GM12878 (cell line): Measurements from ENCODE around the gene TXLNA. TPM values are rescaled to one million over a fixed set of nuclear protein-coding genes. Genes with fewer than 3 reads are reported as not detected.

ENCODE experiments used
- ATF7 ChIP-seq: fragments of 450-650 bp; IDR thresholded peaks from 2 replicates; pipeline ENCODE4 v1.6.1; 2016; ENCODE audit warnings: low read depth, mild to moderate bottlenecking
- CREB1 ChIP-seq: IDR thresholded peaks from 2 replicates; pipeline ENCODE4 v1.6.1; 2012; ENCODE audit warnings: low read depth, mild to moderate bottlenecking, inconsistent platforms
- EGR1 ChIP-seq, 2 experiments: IDR thresholded peaks; 1 replicate in 1 of 2; 2 replicates in 1 of 2; pipeline ENCODE4 v1.6.1; 2011 to 2012; ENCODE audit warnings: low read depth in 2 of 2, low read length in 2 of 2, borderline replicate concordance in 1 of 2, mild to moderate bottlenecking in 1 of 2, moderate library complexity in 1 of 2
- ESRRA ChIP-seq: IDR thresholded peaks from 2 replicates; pipeline ENCODE4 v1.6.1; 2012; ENCODE audit warnings: mild to moderate bottlenecking, low read length, improper control_type of control experiment
- HCFC1 ChIP-seq: fragments of 150-350 bp; IDR thresholded peaks from 2 replicates; pipeline ENCODE4 v1.6.1; 2014; ENCODE audit warnings: low read length
- MEF2A ChIP-seq: IDR thresholded peaks from 2 replicates; pipeline ENCODE4 v1.6.1; 2011; ENCODE audit warnings: low read depth, mild to moderate bottlenecking, low read length, moderate library complexity; ENCODE audit not compliant: insufficient read depth
- MTA2 ChIP-seq: fragments of 450-650 bp; IDR thresholded peaks from 2 replicates; pipeline ENCODE4 v1.6.1; 2016; ENCODE audit warnings: low read depth, mild to moderate bottlenecking, moderate library complexity
- NR2C2 ChIP-seq: IDR thresholded peaks from 2 replicates; pipeline ENCODE4 v1.6.1; 2011; ENCODE audit warnings: borderline replicate concordance, low read depth; ENCODE audit not compliant: control insufficient read depth, insufficient read length
- PAX8 ChIP-seq: fragments of 450-650 bp; IDR thresholded peaks from 2 replicates; pipeline ENCODE4 v1.6.1; 2017; ENCODE audit warnings: mild to moderate bottlenecking, moderate library complexity
- POLR2A ChIP-seq: IDR thresholded peaks from 2 replicates; pipeline ENCODE4 v1.6.1; 2011; ENCODE audit warnings: low read depth, mild to moderate bottlenecking, low read length
- RBBP5 ChIP-seq: fragments of 200-600 bp; sonication (generic); conservative IDR thresholded peaks from 2 replicates; pipeline ENCODE4 v1.6.1; 2016
- SREBF2 ChIP-seq: IDR thresholded peaks from 2 replicates; pipeline ENCODE4 v1.6.1; 2012; ENCODE audit warnings: mild to moderate bottlenecking, low read length
- YY1 ChIP-seq: IDR thresholded peaks from 2 replicates; pipeline ENCODE4 v1.6.1; 2011; ENCODE audit warnings: low read depth, mild to moderate bottlenecking, low read length
- ZNF274 ChIP-seq: IDR thresholded peaks from one replicate; pipeline ENCODE4 v1.8.0; 2011; ENCODE audit not compliant: insufficient read length, insufficient read depth
- ZNF384 ChIP-seq: IDR thresholded peaks from 2 replicates; pipeline ENCODE4 v1.6.1; 2012; ENCODE audit warnings: low read depth, mild to moderate bottlenecking, low read length, improper control_type of control experiment, borderline replicate concordance
- polyA plus RNA-seq, 11 experiments: library from polyadenylated mRNA; depleted of rRNA in 4 of 11; unstranded in 6 of 11; stranded (reverse) in 5 of 11; fragments of >200 nt; fragmentation: Nextera tagmentation in 4 of 11; fragmentation: Illumina TruSeq in 1 of 11; extraction: Ambion mirVana in 4 of 11; extraction: Trizol in 1 of 11; gene quantifications; 1 replicate in 1 of 11; 2 replicates in 10 of 11; pipeline versions ENCODE4 v1.2.1 to v1.2.3, GENCODE V29; 2011 to 2016; ENCODE audit warnings: inconsistent platforms in 2 of 11, missing spikeins in 2 of 11, low read depth in 1 of 11
- total RNA-seq, 4 experiments: library from RNA; depleted of rRNA in 3 of 4; stranded (reverse); fragments of >200 nt in 3 of 4; fragmentation: Illumina TruSeq in 1 of 4; extraction: Trizol in 1 of 4; gene quantifications; 2 replicates each; pipeline versions ENCODE4 v1.2.1 to v1.2.3, GENCODE V29; 2013 to 2021
- TF ChIP-seq, protein P1 (sequence below): fragments of 450-650 bp; IDR thresholded peaks from 2 replicates; pipeline ENCODE4 v1.6.1; 2017; ENCODE audit warnings: mild to moderate bottlenecking, low read depth, inconsistent platforms; ENCODE audit not compliant: poor library complexity, severe bottlenecking
- TF ChIP-seq, protein P2 (sequence below): fragments of 450-650 bp; IDR thresholded peaks from 2 replicates; pipeline ENCODE4 v1.6.1; 2017; ENCODE audit warnings: mild to moderate bottlenecking, moderate library complexity
- TF ChIP-seq, protein P3 (sequence below): fragments of 450-650 bp; IDR thresholded peaks from 2 replicates; pipeline ENCODE4 v1.6.1; 2018; ENCODE audit warnings: mild to moderate bottlenecking, low read depth, moderate library complexity; ENCODE audit not compliant: partially characterized antibody

TXLNA gene
- total and polyA plus RNA-seq, 10 of the 15 experiments (the other 5 are each of a cell fraction or from before 2014, with no cell fraction given), result 7.2 to 93.7 (median 47.9) TPM

DNA sequence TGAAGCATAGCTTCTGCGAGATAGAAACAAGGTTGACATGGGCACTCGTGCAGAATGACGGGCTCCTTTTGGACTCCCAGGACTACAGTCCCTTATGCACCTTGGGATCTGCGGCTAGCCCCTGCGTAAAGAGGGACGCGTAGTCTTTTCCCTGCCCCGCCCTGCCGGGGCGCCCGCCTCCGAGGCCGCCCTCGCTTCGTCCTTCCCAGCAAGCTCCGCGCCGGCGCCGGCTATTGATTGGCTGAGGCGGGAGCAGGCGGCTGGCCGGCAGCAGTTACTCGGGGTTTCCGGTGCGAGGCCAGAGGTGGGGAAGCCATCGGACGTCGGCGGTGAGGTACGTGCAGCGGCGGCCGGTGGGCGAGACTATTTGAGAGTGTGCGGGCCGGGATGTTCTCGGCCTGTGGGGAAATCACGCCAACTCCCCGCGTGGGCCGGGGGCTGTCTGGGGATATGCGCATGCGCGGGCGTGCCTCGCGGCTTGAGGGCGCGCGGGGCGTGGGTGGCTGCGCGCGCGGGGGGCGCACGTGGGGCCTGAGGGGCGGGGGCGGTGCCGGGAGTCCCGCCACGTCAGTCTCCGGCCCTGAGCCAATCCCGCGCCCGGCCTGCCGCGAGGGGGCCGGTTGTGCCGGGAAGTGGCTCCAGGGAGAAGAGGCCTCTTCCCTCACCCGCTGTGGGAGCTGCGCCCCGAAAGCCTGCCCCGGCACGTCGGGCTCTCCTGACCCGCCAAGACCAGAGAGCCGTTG is at the start of gene TXLNA (continued):
- TF ChIP-seq, protein P1, sequence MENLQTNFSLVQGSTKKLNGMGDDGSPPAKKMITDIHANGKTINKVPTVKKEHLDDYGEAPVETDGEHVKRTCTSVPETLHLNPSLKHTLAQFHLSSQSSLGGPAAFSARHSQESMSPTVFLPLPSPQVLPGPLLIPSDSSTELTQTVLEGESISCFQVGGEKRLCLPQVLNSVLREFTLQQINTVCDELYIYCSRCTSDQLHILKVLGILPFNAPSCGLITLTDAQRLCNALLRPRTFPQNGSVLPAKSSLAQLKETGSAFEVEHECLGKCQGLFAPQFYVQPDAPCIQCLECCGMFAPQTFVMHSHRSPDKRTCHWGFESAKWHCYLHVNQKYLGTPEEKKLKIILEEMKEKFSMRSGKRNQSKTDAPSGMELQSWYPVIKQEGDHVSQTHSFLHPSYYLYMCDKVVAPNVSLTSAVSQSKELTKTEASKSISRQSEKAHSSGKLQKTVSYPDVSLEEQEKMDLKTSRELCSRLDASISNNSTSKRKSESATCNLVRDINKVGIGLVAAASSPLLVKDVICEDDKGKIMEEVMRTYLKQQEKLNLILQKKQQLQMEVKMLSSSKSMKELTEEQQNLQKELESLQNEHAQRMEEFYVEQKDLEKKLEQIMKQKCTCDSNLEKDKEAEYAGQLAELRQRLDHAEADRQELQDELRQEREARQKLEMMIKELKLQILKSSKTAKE, result no peak
- TF ChIP-seq, protein P2, sequence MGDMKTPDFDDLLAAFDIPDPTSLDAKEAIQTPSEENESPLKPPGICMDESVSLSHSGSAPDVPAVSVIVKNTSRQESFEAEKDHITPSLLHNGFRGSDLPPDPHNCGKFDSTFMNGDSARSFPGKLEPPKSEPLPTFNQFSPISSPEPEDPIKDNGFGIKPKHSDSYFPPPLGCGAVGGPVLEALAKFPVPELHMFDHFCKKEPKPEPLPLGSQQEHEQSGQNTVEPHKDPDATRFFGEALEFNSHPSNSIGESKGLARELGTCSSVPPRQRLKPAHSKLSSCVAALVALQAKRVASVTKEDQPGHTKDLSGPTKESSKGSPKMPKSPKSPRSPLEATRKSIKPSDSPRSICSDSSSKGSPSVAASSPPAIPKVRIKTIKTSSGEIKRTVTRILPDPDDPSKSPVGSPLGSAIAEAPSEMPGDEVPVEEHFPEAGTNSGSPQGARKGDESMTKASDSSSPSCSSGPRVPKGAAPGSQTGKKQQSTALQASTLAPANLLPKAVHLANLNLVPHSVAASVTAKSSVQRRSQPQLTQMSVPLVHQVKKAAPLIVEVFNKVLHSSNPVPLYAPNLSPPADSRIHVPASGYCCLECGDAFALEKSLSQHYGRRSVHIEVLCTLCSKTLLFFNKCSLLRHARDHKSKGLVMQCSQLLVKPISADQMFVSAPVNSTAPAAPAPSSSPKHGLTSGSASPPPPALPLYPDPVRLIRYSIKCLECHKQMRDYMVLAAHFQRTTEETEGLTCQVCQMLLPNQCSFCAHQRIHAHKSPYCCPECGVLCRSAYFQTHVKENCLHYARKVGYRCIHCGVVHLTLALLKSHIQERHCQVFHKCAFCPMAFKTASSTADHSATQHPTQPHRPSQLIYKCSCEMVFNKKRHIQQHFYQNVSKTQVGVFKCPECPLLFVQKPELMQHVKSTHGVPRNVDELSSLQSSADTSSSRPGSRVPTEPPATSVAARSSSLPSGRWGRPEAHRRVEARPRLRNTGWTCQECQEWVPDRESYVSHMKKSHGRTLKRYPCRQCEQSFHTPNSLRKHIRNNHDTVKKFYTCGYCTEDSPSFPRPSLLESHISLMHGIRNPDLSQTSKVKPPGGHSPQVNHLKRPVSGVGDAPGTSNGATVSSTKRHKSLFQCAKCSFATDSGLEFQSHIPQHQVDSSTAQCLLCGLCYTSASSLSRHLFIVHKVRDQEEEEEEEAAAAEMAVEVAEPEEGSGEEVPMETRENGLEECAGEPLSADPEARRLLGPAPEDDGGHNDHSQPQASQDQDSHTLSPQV, result peak; percentile 70; the same call in 1 of the 2 replicates
- peak; percentile 46 for TF ChIP-seq CREB1
- peak; percentile 99 for TF ChIP-seq POLR2A
- peak; percentile 57 to 99 for TF ChIP-seq EGR1 (IDR thresholded peaks at IDR 0.05; ENCODE audit: borderline replicate concordance in 1 of 2, low read depth in 2 of 2, low read length in 2 of 2)
- no peak for TF ChIP-seq ZNF274
- no peak for TF ChIP-seq RBBP5
- no peak for TF ChIP-seq ESRRA
- TF ChIP-seq HCFC1, result peak; percentile 38; the same call in 1 of the 2 replicates
- TF ChIP-seq ATF7, result 0 out of 2 replicates have a peak, but pooled peaks have one; percentile 32
- TF ChIP-seq MEF2A, result no peak
- TF ChIP-seq MTA2, result no peak
- TF ChIP-seq ZNF384, result 0 out of 2 replicates have a peak, but pooled peaks have one; percentile 12
- TF ChIP-seq, protein P3, sequence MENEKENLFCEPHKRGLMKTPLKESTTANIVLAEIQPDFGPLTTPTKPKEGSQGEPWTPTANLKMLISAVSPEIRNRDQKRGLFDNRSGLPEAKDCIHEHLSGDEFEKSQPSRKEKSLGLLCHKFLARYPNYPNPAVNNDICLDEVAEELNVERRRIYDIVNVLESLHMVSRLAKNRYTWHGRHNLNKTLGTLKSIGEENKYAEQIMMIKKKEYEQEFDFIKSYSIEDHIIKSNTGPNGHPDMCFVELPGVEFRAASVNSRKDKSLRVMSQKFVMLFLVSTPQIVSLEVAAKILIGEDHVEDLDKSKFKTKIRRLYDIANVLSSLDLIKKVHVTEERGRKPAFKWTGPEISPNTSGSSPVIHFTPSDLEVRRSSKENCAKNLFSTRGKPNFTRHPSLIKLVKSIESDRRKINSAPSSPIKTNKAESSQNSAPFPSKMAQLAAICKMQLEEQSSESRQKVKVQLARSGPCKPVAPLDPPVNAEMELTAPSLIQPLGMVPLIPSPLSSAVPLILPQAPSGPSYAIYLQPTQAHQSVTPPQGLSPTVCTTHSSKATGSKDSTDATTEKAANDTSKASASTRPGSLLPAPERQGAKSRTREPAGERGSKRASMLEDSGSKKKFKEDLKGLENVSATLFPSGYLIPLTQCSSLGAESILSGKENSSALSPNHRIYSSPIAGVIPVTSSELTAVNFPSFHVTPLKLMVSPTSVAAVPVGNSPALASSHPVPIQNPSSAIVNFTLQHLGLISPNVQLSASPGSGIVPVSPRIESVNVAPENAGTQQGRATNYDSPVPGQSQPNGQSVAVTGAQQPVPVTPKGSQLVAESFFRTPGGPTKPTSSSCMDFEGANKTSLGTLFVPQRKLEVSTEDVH, result no peak
- no peak for TF ChIP-seq NR2C2
- no peak for TF ChIP-seq SREBF2
- peak; percentile 70; the same call in 1 of the 2 replicates for TF ChIP-seq YY1
- TF ChIP-seq PAX8, result no peak
